Fibroblast of villous mesenchyme (primary cell): Measurements from ENCODE around the gene SLC25A26. TPM values are rescaled to one million over a fixed set of nuclear protein-coding genes. Genes with fewer than 3 reads are reported as not detected.

Experiments used
- DNase-seq: peaks from one replicate; pipeline ENCODE4 v3.0.0-alpha.2; 2010; ENCODE audit warnings: low read depth
- H3K4me3 ChIP-seq: 2 replicates; pipeline ENCODE4 v1.5.1; 2011; ENCODE audit warnings: low read depth, mild to moderate bottlenecking, low read length
- CTCF ChIP-seq: IDR thresholded peaks from 2 replicates; pipeline ENCODE4 v1.5.1; 2012; ENCODE audit warnings: low read depth, mild to moderate bottlenecking, low read length; ENCODE audit not compliant: insufficient read depth
- total RNA-seq: library from RNA; depleted of rRNA; stranded (reverse); fragments of >200 nt; gene quantifications from 2 replicates; pipeline ENCODE4 v1.2.3, GENCODE V29; 2012

The SLC25A26 gene
- total RNA-seq, 1 donor = 18.1 TPM

DNA sequence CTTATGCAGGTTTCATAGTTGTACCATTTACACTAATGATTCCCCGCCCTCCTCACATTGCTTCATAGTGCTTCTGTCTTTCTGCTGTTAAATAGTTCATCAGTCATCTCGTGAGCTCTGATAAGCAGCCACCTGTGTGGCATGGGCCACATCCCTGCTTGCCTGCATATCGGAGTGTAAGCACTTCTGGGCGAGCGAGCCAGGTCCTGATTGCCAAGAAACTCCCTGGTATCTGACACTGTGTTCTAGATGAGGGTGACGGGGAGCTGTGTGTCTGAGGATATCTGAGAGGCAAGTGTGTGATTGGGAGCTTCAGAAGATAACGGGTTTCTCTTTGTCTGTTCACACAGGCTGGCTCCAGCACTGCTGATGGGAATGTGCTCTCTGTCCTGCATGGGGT lies 149.4 kb downstream of the SLC25A26 start:
- DNase-seq = no peak
- H3K4me3 ChIP-seq = no peak overlapping the region
- no peak for TF ChIP-seq CTCF

DNA sequence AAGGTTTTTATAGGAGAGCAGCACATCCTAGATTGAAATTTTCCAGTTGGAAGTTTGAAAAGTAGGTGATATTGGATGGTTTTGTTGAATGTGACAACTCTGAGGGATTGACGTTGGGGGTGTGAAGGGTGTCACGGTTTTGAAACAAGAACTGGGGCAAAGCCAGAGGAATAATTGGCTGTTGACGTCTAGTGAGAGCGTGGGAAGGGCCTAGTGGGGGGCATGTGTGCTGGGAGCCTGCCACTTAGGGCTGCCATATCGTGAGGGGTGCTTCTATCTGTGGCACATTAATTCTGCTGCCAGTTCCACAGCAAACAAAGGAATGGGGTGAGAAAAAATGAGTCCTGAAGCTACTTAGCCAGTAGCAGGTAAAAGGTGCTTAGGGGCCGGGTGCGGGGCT lies 150.6 kb downstream of the SLC25A26 start:
- H3K4me3 ChIP-seq = no peak overlapping the region
- no peak for DNase-seq
- no peak for TF ChIP-seq CTCF

DNA sequence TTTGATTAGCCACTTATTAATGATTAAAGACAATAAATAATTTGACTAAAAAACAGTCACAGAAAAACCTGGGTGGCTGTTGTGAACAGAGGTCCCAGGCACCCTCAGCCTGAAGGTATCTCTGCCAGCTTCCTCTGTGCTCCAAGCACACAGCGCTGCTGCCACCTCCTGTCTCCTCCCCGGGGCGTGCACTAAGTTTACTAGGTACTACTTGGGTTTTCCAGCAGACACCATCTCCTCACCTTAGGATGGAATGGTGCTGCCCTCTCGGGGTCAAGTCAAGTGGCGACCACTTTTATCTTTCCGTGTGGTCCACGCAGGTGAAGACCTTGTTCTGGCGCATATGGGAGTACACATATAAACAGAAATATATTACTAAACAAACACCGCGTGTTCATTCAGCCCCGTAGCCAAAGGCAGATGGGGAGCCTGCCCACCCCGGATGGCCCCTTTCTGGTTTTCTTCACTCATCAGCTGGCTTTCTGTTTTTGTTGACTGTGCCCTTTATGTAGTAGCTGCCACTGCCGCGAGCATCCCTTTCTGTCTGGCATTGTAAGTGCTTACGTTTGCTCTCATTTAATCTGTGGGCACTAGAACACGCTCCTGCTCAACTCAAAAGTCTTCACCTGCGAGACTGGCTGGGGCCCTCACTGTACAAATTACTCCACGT lies 152.0 kb downstream of the SLC25A26 start:
- H3K4me3 ChIP-seq = no peak overlapping the region
- peak; percentile 40 for TF ChIP-seq CTCF
- DNase-seq = no peak

- DNase-seq = peak; percentile 90
Measured at GRCh38 chr3:66376568-66376967, 155.8 kb downstream of the SLC25A26 start.

GRCh38 chr3:66377800-66378199 lies 157.0 kb downstream of the SLC25A26 start:
- DNase-seq = no peak

More at GRCh38 chr3:66376568-66376967, 155.8 kb downstream of the SLC25A26 start:
- no peak for TF ChIP-seq CTCF
- no peak overlapping the region for H3K4me3 ChIP-seq

GRCh38 chr3:66378256-66378655 lies 157.5 kb downstream of the SLC25A26 start:
- no peak for DNase-seq
- peak; percentile 56 for TF ChIP-seq CTCF
- no peak overlapping the region for H3K4me3 ChIP-seq

More at GRCh38 chr3:66377800-66378199, 157.0 kb downstream of the SLC25A26 start:
- H3K4me3 ChIP-seq = no peak overlapping the region
- TF ChIP-seq CTCF = no peak

DNA sequence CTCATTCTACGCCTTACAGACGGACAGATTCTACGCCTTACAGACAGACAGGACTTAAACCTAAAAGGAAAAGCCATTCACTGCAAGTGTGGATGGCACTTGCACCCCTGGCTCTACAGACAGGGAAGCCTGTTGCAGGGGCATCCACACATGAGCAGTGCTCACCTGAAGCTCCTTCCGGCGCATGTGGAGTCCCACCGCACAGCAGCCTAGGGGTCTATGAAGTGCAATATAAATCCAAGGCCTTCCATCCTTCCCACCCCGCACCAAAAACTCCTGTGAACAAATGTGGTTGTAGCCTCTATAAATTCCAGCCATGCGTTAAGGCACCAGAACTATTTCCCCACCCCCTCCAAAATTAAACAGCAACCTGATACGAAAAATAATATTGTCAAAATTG lies 158.8 kb downstream of the SLC25A26 start:
- no peak overlapping the region for H3K4me3 ChIP-seq
- no peak for TF ChIP-seq CTCF
- DNase-seq = no peak
